ENCODE data around the gene ZNF436.
"Not testable (repeated sequence)": the region's sequence is repeated elsewhere in the genome, so short reads cannot be mapped to it uniquely, and the experiment has no call there.

Gene ZNF436

DNA sequence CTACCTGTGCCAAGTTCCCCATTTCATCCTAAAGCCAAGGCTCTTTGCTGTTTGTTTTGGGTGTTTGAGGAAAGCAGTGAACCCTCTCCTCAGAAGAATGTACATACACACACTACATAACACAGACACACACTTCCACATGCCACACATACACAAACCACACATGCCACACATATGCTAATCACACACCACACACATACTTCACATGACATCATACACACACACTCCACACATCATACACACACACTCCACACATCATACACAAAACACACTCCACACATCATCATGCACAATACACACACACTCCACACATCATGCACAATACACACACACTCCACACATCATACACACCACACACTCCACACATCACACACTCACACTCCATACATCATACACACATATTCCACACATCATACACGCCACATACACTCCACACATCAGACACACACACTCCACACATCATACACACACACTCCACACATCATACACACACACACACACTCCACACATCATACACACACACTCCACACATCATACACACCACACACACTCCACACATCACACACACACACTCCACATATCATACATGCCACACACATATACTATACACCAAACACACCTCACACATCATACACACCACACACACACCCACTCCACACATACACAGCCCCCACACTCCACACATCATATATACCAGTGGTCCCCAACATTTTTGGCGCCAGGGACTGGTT lies 22.7 kb upstream of the ZNF436 start:
- no peak for DNase-seq

DNA sequence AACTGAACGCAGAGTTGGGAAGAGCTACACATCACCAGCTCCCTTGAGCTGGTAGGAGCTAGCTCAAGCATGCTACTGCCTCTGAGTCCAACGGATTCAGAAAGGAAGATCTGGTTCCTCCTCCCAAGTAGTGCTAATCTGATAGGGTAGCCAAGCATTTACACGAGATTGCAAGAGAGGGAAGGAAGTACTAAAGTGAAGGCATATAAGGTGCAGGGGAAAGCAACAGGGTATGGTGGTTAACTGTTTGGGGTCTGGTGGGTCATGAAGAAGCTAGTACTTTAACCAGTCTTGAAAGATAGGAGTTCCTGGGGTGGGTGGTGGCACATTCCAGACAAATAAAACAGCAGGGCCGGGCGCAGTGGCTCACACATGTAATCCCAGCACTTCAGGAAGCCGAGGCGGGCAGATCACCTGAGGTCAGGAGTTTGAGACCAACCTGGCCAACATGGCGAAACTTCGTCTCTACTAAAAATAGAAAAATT lies 20.2 kb upstream of the ZNF436 start:
- DNase-seq = no peak

DNA sequence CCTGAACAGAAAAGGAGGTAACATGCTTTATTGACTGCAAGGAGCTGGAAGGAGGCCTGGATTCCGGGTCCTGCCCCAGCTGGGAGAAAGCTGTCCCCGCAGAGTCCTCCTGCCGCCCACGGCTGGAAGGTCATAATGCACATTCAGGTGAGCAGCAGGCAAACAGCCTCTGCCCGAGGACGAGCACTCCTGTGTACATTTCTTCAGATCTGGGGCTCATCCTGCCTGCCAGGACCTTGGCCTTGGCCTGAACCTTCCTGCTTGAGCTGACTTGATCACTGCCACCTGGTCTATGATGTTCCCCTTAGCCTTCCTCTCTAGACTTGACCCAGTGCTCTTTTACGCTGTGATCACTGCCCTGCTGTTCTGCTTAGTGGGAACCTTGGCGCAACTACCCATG lies 17.9 kb upstream of the ZNF436 start:
- no peak for DNase-seq

DNA sequence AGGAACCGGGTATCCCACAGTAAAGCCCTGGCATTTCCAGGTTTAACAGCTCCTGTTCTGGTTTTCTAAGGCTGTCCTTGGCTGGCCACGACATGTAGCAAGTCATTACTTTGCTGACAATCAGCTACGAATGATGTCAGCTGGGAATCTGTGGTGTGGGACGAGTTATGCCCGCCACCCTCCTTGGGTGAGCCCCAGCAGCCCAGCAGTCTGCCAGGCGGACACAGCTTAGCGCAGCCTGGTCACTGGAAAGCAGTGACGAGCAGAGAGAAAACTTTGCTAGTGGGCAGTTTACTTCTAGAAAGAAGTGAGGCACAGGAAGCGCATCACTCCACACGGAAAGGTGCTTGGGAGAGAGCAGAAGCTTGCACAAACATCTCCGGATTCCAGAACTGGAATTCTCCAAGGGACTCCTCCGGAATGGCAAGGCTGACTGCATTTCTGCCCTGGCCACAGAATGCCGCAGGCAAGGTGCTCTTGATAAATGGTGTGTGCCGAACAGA lies 15.5 kb upstream of the ZNF436 start:
- no peak for DNase-seq

DNA sequence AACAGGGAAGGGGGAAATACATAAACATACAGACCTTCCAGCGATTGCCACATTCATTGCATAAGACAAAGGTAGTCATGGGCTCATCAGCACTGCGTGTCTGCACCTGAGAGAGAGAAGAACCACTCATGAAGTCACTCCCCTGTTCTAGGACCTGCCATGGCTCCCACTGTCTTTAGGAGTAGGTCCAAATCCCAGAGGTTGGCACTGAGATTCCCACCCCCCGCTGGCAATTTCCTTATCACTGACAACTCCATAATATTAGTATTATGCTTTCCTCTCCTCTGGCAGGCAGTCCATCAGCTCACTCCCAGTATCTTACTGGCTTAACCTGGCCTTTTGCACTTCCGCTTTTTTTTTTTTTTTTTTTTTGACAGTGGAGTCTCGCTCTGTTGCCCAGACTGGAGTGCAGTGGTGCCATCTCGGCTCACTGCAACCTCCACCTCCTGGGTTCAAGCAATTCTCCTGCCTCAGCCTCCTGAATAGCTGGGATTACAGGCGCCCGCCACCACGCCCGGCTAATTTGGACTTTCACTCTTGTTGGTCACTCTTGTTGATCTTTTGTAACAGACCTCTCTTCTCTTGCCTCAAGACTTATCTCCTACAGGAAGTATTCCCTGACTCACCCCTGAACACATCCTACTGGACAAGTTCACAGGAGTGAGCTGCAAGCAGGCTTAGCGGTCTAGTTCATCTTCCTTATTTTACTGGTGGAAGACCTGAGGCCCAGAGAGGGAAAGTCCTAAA lies 14.8 kb upstream of the ZNF436 start:
- peak; percentile 47 for DNase-seq

DNA sequence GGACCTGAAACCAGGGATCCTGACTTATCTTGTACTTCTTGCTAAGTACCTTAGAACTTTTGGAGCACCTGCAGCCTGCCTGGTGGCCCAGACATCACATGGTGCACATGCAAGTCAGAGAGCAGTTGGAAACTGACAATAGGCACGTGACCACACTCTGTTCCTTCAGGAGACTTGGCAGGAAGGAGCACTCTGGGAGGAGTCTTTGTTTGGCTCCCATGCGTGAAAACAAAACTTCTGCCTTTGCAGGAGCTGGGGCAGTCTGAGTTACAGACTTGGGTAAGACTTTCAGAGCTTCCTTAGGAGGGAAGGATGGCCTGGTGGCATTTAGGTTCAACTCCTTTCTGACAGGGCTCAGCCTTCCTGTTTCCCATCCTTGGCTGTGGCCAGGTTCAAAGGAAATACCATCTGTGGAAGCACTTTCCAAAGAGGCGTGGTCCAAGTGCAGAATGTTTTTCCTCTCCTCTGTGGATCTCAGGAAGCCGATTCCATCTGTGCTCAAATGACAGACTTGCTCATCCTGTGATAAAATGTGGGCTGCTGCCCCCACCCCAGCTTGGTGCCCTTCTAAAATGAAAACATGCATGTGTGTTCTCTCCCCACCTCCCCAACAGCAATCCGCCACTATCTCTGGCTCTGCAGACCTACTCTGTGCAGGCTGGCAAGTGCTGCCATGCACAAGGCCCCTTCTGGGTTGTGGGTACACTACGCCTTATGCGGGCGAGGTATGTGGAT lies 14.1 kb upstream of the ZNF436 start:
- DNase-seq = no peak

DNA sequence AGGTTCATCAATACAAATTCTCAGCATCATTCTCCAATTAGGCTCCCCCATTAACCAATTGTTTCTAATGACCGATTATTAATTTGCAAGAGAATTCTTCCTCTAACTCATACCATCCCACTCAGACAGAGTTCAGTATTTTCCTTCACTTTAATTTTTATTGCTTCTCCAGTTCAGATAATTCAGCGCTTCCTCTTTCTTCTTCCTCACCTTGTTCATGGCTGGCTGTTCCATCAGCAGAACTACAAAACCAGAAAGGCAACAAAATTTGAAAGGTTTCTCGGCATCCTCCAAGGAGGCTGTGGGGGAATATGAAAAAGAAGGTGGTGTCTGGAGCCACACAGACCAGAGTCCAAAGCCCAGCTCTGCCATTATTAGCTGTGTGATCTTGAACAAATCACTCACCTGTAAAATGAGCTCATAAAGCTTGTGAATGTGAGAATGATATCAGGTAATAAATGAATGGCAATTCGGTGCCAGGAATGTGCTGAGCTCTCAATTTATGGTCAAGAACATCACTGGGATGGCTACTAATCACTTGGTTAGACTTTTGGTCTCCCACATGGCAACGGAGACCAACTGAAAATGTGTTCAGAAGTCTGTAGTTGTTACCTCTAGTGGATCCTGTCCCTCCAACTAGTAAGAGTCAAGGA lies 11.7 kb upstream of the ZNF436 start:
- DNase-seq = no peak

DNA sequence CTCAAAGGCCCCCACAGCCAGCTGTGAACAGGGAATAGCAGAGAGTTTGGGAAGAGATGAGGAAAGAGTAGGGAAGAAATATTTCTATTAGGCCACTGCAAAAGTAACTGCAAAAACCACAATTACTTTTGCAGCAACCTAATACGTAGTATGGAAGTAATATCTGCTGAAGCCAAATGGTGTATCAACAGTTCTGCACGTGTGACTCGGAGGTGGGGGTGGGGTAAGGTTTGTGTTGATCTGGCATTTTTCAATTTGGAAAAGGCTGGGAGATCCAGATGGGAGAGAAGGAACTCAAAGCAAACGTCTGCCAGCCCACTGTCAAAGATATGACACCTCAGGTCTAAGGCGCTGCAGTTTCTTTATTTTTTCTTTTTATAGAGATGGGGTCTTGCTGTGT lies 11.1 kb upstream of the ZNF436 start:
- no peak for DNase-seq

DNA sequence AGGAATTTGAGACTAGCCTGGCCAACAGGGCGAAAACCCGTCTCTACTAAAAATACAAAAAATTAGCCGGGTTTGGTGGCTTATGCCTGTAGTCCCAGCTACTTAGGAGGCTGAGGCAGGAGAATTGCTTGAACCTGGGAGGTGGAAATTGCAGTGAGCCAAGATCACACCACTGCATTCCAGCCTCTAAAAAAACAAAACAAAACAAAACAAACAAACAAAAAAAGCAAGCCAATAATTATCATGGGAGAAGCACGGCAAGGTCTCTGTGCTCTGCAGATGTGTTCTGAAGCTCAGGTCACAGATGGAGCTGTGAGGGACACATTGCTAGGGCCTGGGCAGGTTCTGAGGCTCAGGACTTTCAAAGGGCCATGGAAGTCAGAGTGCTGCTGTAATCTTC lies 10.6 kb upstream of the ZNF436 start:
- not testable (repeated sequence) for DNase-seq

DNA sequence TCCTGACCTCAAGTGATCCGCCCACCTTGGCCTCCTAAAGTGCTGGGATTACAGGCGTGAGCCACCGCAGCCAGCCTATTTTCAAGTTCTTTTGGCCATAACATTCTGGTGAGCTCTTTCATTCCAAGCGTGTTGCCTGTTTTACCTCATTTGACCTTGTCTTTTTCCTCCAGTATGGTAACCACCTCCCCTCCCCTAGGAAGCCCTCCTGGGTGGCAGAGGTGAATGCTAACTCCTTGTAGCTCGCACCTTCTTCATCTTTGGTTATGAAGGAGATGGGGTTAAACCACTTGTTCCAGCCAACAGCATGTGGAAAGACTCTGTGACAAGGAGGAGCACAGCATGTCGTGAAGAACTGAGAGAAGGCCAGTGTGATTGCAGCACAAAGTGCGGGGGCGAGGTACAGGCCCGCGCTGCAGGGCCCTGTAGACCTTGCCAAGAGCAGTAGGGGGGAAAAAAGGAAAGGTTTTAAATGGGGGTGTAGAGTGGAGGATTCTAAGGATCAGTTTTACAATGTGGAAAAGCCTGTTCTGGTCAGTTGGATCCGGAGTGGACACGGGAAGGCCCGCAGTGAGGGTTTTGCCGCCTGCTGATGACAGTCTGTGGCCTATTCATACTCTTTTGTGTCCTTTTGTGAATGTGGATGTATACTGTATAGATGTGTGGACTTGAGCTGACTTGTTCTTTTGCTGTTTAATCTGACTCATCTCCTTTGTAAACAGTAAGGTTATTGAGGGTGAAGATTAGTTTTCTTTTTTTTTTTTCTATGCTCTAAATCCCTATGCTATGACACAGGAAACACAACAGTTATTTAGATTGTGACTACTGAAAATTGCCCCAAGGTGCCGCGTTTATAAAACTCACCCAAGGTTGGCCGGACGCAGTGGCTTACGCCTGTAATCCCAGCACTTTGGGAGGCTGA lies 7.5 kb upstream of the ZNF436 start:
- DNase-seq = peak; percentile 67

DNA sequence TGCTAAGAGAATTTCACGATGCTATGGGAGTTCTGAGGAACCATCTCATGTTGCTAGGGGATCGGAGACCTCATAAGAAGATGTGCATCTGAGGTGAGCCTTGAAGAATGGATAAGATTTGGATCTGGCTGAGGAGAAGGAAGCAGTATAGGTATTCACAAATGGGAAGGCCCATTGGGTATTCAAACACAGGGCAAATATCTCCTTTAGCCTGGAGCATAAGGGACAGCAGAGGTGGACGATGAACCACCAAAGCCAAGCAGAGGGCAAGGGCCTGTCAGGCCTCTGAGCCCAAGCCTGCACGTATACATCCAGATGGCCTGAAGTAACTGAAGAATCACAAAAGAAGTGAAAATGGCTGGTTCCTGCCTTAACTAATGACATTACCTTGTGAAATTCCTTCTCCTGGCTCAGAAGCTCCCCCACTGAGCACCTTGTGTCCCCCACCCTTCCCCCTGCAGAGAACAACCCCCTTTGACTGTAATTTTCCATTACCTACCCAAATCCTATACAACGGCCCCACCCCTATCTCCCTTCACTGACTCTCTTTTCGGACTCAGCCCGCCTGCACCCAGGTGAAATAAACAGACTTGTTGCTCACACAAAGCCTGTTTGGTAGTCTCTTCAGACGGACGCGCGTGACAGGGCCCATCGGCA lies 4.6 kb upstream of the ZNF436 start:
- not testable (repeated sequence) for DNase-seq

DNA sequence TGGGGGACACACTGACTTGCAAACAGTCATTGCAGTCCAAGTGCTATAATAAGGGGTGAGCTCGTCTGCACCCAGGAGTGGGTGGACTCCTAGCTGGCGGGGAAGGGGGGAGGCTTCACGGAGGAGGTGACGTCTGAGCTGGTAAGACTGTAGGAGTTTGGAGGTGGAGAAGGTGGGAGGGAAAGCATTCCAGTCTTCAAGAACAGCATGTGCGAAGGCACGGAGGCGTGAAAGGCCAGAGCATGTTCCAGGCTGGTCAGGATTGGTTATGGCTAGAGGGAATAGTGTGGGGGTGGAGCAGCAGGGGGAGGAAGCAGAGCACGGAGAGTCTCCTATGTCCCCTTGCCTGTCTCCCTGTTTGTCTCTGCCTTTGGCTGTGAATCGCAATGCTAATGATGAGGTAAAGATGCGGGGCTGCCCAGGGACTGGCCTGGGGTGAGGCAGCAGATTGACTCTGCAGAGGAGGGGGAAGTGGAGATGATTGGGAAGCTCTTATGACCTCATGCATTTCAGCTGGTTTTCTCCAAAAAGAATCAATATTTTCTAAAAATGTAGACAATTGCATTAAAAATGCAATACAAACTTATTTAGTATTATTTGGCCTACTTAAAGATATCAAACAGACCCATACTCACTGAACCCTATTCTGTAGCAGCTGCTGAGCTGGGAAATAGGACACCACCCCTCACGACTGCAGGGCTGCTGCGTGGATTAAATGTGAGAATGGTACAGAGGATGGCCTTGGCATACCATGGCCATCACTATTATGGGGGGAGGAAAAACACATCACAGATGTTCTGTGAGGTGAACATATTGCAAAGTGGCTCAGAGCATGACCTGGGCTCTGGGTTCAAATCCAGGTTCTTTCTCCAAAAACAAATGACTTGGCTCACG lies 2.6 kb upstream of the ZNF436 start:
- no peak for DNase-seq

DNA sequence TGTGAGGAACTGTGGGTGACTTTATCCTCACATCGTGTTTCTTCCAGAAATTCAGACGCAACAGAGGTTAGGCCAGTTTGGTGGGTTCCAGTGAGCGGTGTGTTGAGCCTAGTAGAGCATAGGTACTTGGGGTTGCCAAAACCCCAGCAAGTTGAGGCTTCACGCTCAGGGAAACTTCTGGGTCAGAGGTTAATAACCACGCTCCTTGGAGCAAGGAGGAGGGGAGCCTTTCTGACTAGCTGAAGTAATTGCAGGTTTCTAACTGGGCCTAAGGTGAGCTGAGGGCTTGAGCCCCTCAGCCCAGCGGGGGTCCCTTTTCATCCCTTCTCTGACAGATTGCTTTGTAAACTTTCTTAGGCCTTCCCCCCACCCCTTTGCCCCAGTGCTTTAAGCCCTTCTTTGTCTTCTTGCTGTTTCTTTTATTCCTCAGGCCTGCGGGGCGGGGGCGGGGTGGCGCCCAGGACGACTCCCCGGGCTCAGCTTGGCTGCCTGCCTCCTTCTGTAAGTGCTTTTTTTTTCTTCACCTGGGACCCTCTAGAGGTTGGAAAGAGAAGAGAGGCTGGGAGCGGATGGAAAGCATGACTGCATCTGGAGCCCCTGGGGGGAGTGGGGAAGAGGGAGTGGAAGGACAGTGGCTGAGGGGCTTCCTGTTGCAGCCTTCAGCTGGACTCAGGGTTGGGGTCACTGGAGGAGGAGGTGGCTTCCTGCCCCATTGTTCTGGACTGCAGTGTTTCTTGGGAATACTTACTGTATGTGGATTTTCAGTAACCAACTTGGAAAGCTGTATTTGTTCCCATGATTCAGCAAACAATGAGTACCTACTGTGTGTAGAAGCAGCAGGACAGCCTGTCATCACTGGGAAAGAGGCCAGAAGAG lies 1.3 kb upstream of the ZNF436 start:
- DNase-seq = peak; percentile 36

DNA sequence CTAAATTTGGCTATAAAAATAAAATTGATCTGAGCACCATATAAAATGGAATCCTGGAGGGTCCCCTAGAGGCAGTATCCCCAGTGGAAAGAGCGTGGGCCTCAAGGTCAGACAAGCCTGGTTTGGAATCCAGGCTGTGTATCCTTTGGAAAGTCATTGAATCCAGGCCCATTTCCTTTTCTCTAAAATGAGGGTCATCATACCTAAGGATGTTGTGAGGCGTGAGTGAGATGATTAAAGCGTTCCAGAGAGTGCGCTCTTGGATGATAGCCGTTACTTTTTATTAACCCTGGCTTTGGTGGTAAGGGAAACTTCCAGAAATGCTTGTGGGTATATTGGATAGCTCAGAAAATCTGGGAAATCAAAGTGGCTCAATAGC lies 683 bp upstream of the ZNF436 start:
- no peak for DNase-seq

DNA sequence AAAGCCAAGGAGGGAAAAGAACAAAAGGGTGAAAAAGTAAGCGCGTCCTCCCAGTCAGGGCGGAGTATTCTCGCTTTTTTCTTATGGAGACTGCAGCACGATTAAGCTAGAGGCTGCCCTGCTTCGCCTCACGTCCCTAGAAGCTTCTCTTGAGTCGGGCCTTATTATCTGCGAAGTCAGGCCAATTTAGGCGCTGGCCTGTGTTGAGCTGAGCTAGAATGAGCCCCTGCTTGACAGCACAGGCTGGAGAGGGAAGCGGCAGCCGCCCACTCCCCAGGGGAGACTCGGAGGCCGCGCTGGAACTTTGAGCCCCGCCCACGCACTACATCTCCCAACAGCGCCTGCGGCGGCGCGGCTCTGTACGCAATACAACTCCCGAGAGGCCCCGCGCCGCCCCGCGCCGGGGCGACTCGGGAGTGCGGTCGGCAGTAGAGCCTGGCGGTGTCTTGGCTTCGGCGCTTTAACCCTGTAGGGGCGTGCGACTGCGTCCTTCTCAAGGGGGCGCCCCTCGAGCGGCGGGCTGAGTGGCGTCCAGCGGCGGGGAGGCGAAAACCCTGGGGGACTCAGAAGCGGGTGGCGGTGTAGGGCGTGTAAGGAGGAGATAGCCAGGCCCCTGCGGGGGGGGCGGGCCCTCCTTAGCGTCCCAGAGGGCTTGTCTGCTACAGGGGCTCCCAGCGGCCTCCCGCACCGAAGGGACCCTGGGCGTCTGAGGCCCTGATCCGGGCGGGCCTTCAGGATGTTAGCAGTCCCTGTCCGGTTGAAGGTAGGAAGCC lies 888 bp downstream of the ZNF436 start:
- DNase-seq = peak; percentile 94

DNA sequence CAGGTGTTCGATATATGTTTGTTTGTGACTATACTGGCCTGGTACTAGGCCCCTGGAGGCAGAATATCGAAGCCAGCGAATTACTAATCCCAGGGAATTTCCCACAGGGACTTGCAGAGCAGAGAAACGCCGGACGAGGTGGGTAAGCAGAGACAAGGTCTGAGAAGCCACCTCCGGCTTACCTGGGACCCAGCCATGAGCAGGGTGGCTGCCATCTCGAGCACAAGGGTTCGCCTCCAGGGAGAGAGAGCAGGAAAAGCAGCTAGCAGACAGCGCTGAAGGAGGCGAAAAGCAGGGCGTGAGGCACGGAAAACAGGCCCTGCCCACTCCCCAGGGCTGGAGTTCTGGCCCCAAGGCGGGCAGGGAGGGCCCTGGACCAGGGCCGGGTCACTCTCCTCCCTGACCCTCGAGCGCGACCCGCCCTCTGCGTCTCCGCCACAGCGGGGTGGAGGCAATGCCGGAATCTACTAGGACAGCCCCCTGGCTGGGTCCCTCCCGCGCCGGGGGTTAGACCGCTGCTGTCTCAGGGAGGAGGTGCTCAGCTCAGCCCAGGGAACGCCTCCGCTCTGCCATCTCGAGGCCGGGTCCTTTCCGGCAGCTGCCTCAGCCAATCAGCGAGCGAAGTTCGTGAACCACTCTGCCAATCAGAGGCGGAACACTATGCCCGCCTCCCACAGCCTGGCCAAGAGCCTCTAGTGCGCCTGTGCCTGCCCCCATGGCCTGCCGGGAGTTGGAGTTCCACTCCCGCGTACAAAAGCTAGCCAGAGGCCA lies 1.7 kb downstream of the ZNF436 start:
- peak; percentile 99 for DNase-seq

DNA sequence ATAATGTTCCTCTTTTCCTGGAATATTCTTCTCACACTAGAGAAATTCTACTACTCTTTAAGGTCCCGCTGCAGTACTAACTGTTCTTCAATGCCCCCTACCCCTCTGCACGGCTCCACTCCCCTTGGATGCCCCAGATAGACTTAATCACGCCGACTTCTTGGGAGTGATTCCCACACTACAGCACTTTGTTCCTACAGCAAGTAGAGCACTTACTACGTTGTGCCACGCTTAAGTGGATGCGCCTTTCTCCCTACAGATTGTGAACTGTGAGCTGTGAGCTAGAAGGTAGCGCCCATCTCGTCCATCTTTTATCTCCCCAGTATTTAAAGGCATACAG lies 2.2 kb downstream of the ZNF436 start:
- DNase-seq = no peak

DNA sequence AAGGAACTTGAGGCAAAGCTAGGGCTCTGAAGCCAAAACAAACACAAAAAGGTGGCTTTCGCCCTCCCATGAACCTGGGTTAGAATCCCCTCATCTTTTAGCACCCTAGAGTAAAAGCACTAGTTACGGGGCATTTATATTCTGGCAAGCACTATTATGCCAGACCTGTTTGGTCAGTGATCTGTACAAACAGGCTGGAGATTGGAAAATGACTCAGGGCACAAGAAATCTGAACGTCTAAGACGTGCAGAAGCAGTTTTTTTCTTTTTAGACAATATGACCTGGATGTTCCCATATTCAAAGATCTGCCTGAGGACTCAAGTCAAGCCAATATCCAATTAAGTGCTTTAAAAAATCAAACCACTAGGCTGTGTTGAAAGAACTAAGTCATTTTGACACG lies 3.0 kb downstream of the ZNF436 start:
- no peak for DNase-seq

Measured in fibroblast of skin of right biceps (primary cell).